ENCODE data around the gene CEP104.

CEP104 gene

GRCh38 chr1:3856923-3857790, at the start of gene CEP104, which contains the start of gene DFFB:
TSS of gene CEP104 (minus strand) at chr1:3857211. CDS start at chr1:3852407, 4,804 bp downstream.
TSS of gene DFFB (plus strand) at chr1:3857476. CDS start at chr1:3857604, 128 bp downstream.
- peak; percentile 96 for DNase-seq

GRCh38 chr1:3906672-3907020, 49.6 kb upstream of the CEP104 start:
- DNase-seq, result no peak

GRCh38 chr1:3905953-3906671, 49.1 kb upstream of the CEP104 start:
- DNase-seq, result no peak

GRCh38 chr1:3905266-3905952, 48.4 kb upstream of the CEP104 start:
- no peak for DNase-seq

- DNase-seq, result no peak
Measured at GRCh38 chr1:3904843-3905185, 47.8 kb upstream of the CEP104 start.

GRCh38 chr1:3904006-3904842, 47.2 kb upstream of the CEP104 start:
- DNase-seq, result no peak

- DNase-seq, result no peak
Measured at GRCh38 chr1:3903141-3904005, 46.4 kb upstream of the CEP104 start.

- DNase-seq, result no peak
Measured at GRCh38 chr1:3902571-3903091, 45.6 kb upstream of the CEP104 start.

- peak; percentile 27 for DNase-seq
Measured at GRCh38 chr1:3902111-3902511, 45.1 kb upstream of the CEP104 start.

GRCh38 chr1:3900969-3901529, 44.0 kb upstream of the CEP104 start:
- peak; percentile 66 for DNase-seq

GRCh38 chr1:3900150-3900968, 43.3 kb upstream of the CEP104 start, which contains the start of gene C1orf174:
TSS of gene C1orf174 (minus strand) at chr1:3900272. CDS start at chr1:3900186, 86 bp downstream.
- peak; percentile 93 for DNase-seq

GRCh38 chr1:3899754-3900149, 42.7 kb upstream of the CEP104 start:
- peak; percentile 22 for DNase-seq

- DNase-seq, result no peak
Measured at GRCh38 chr1:3898994-3899753, 42.2 kb upstream of the CEP104 start.

- DNase-seq, result no peak
Measured at GRCh38 chr1:3898475-3898735, 41.4 kb upstream of the CEP104 start.

GRCh38 chr1:3896396-3897000, 39.5 kb upstream of the CEP104 start:
- DNase-seq, result no peak

- no peak for DNase-seq
Measured at GRCh38 chr1:3895951-3896325, 38.9 kb upstream of the CEP104 start.

GRCh38 chr1:3895279-3895950, 38.4 kb upstream of the CEP104 start:
- no peak for DNase-seq

- DNase-seq, result no peak
Measured at GRCh38 chr1:3894626-3895278, 37.7 kb upstream of the CEP104 start.
